Natural killer cell (primary cell): ENCODE data around the gene CCR9. TPM values are rescaled to one million over a fixed set of nuclear protein-coding genes. Genes with fewer than 3 reads are reported as not detected.

Experiments used
- ATAC-seq, 3 donors: fragments of 150-1000 bp in 2 of 3; fragments of 200-7000 bp in 1 of 3; cut with Tn5 transposase; 1 replicate in 1 of 3; 2 replicates in 2 of 3; pipeline ENCODE4 v1.10.0; 2021; ENCODE audit warnings: mild to moderate bottlenecking in 2 of 3, moderate library complexity in 2 of 3
- DNase-seq, 2 donors: peaks; one replicate each; pipeline versions ENCODE4 v3.0.0 to v3.0.0-alpha.2; 2013 to 2021; ENCODE audit warnings: mixed read lengths in 1 of 2
- H3K27ac ChIP-seq: one replicate; pipeline ENCODE4 v1.5.1; 2013; ENCODE audit warnings: mild to moderate bottlenecking, low read length
- H3K27me3 ChIP-seq: one replicate; pipeline ENCODE4 v1.6.1; 2013; ENCODE audit warnings: low read length; ENCODE audit not compliant: control insufficient read depth, insufficient read depth
- H3K36me3 ChIP-seq: one replicate; pipeline ENCODE4 v1.6.1; 2013; ENCODE audit warnings: low read length; ENCODE audit not compliant: control insufficient read depth, insufficient read depth
- H3K4me1 ChIP-seq: one replicate; pipeline ENCODE4 v1.6.1; 2013; ENCODE audit warnings: low read length; ENCODE audit not compliant: control insufficient read depth, insufficient read depth
- H3K4me3 ChIP-seq: one replicate; pipeline ENCODE4 v1.5.1; 2013; ENCODE audit warnings: low read length
- H3K9me3 ChIP-seq: one replicate; pipeline ENCODE4 v1.6.1; 2013; ENCODE audit warnings: low read length; ENCODE audit not compliant: control insufficient read depth, insufficient read depth
- H3K27ac Mint-ChIP-seq, 2 donors: one replicate each; pipeline ENCODE4 v1.8.0; 2022; ENCODE audit warnings: mild to moderate bottlenecking in 2 of 2, mixed read lengths in 2 of 2, moderate library complexity in 1 of 2
- H3K27me3 Mint-ChIP-seq, 2 donors: one replicate each; pipeline ENCODE4 v1.8.0; 2022; ENCODE audit warnings: low read depth in 2 of 2, mixed read lengths in 2 of 2
- H3K36me3 Mint-ChIP-seq: one replicate; pipeline ENCODE4 v1.8.0; 2022; ENCODE audit warnings: mixed read lengths
- H3K4me1 Mint-ChIP-seq, 2 donors: one replicate each; pipeline ENCODE4 v1.8.0; 2022; ENCODE audit warnings: mixed read lengths in 2 of 2
- H3K4me3 Mint-ChIP-seq: one replicate; pipeline ENCODE4 v1.8.0; 2022; ENCODE audit warnings: mild to moderate bottlenecking, moderate library complexity, mixed read lengths
- H3K9me3 Mint-ChIP-seq, 2 donors: one replicate each; pipeline ENCODE4 v1.8.0; 2022; ENCODE audit warnings: mixed read lengths in 2 of 2
- CTCF ChIP-seq: fragments of 200-600 bp; IDR thresholded peaks from one replicate; pipeline ENCODE4 v1.8.0; 2022; ENCODE audit warnings: antibody characterized with exemption
- WGBS: methylation state at CpG from one replicate; pipeline ENCODE4 v1.1.7; 2013; ENCODE audit warnings: missing lambda C conversion rate; ENCODE audit not compliant: insufficient coverage; 5-methylcytosine and 5-hydroxymethylcytosine counted together
- intact Hi-C: fragments of 100-400 bp; cut with micrococcal nuclease; formaldehyde crosslinking; loops from one replicate; pipeline ENCODE4 v1.14.2; 2022
- total RNA-seq, 4 donors: library from RNA; stranded (reverse); fragments of 120-200 nt in 1 of 4; gene quantifications; one replicate each; pipeline versions ENCODE4 v1.2.3 to v1.2.4, GENCODE V29; 2013 to 2022

Gene CCR9
- total RNA-seq, 3 donors from 2014 or later (not counting 1 experiment from before 2014, with no cell fraction given): 0.27 TPM; not detected in 2

GRCh38 chr3:45929042-45929679 is 42.8 kb downstream of the CCR9 start:
- no peaks in the 10 kb centered on the region for H3K27me3 Mint-ChIP-seq
- H3K27me3 ChIP-seq: no peaks in the 10 kb centered on the region
- no peaks in the 10 kb centered on the region for H3K9me3 Mint-ChIP-seq
- H3K9me3 ChIP-seq: no peaks in the 10 kb centered on the region
- peak; percentile 85 for TF ChIP-seq CTCF
- whole genome bisulfite sequencing: 58% methylated on average over 9 of the region's 9 CpGs
- intact Hi-C loops: loop anchor here (1.0 to 5.0 kb wide), 4 partner anchors 87 to 892 kb away; partner anchors contain the start of gene LZTFL1
- peaks cover 7% of the 10 kb centered on the region for H3K4me1 ChIP-seq
- peak overlapping the region; percentile 46 to 89 for H3K27ac Mint-ChIP-seq
- no peak overlapping the region for H3K27ac ChIP-seq
- H3K4me1 Mint-ChIP-seq: peaks cover 9 to 18% of the 10 kb centered on the region in 2 donors
- ATAC-seq (peak; percentile 78 to 99 (median 99)), DNase-seq (peak; percentile 71 to 79)
- H3K4me3 ChIP-seq: no peak overlapping the region
- H3K36me3 ChIP-seq: peaks cover 64% of the 10 kb centered on the region
- no peak overlapping the region for H3K4me3 Mint-ChIP-seq
- peaks cover 19% of the 10 kb centered on the region for H3K36me3 Mint-ChIP-seq

GRCh38 chr3:45931496-45931895 is 45.2 kb downstream of the CCR9 start:
- H3K4me1 ChIP-seq: peaks cover 7% of the 10 kb centered on the region
- WGBS: 91% methylated on average over 6 of the region's 6 CpGs
- H3K27me3 ChIP-seq: no peaks in the 10 kb centered on the region
- TF ChIP-seq CTCF: no peak
- H3K27ac Mint-ChIP-seq: no peak overlapping the region
- H3K27ac ChIP-seq: no peak overlapping the region
- peaks cover 19% of the 10 kb centered on the region for H3K36me3 Mint-ChIP-seq
- H3K27me3 Mint-ChIP-seq: no peaks in the 10 kb centered on the region
- no peak overlapping the region for H3K4me3 ChIP-seq
- H3K9me3 ChIP-seq: no peaks in the 10 kb centered on the region
- no peaks in the 10 kb centered on the region for H3K9me3 Mint-ChIP-seq
- peaks cover 85% of the 10 kb centered on the region for H3K36me3 ChIP-seq
- ATAC-seq (no peak), DNase-seq (no peak)
- intact Hi-C loops: no loop called here
- H3K4me1 Mint-ChIP-seq: peaks cover 9 to 10% of the 10 kb centered on the region in 2 donors
- H3K4me3 Mint-ChIP-seq: no peak overlapping the region

GRCh38 chr3:45932112-45932511 is 45.8 kb downstream of the CCR9 start:
- ATAC-seq: peak in 1 of 3 donors; percentile 23
- Histone ChIP-seq H3K27me3 (no peaks in the 10 kb centered on the region), H3K4me3 (no peak overlapping the region), H3K27ac (no peak overlapping the region), H3K36me3 (peaks cover 91% of the 10 kb centered on the region), H3K9me3 (no peaks in the 10 kb centered on the region), H3K4me1 (peaks cover 7% of the 10 kb centered on the region)
- TF ChIP-seq CTCF: no peak
- H3K9me3 Mint-ChIP-seq: no peaks in the 10 kb centered on the region
- peaks cover 9 to 10% of the 10 kb centered on the region in 2 donors for H3K4me1 Mint-ChIP-seq
- 94% methylated on average over 4 of the region's 4 CpGs for WGBS
- H3K36me3 Mint-ChIP-seq: peaks cover 16% of the 10 kb centered on the region
- no peaks in the 10 kb centered on the region for H3K27me3 Mint-ChIP-seq
- no peak overlapping the region for H3K27ac Mint-ChIP-seq
- intact Hi-C loops: no loop called here
- DNase-seq: no peak
- no peak overlapping the region for H3K4me3 Mint-ChIP-seq

- intact Hi-C loops: no loop called here
- Histone ChIP-seq H3K4me1 (peaks cover 16% of the 10 kb centered on the region), H3K36me3 (peaks cover 86% of the 10 kb centered on the region), H3K27me3 (no peaks in the 10 kb centered on the region), H3K4me3 (no peak overlapping the region), H3K9me3 (no peaks in the 10 kb centered on the region), H3K27ac (no peak overlapping the region)
- Mint-ChIP-seq H3K27me3 (no peaks in the 10 kb centered on the region), H3K4me1 (peaks cover 8 to 11% of the 10 kb centered on the region in 2 donors), H3K9me3 (no peaks in the 10 kb centered on the region), H3K36me3 (peaks cover 8% of the 10 kb centered on the region), H3K4me3 (no peak overlapping the region), H3K27ac (no peak overlapping the region)
- ATAC-seq (no peak), DNase-seq (no peak)
- TF ChIP-seq CTCF: no peak
- 96% methylated on average over 3 of the region's 4 CpGs for WGBS
These were observed 47.2 kb downstream of the CCR9 start for GRCh38 chr3:45933591-45933990.
